ENCODE measurements around the gene FGFBP1. TPM values are rescaled to one million over a fixed set of nuclear protein-coding genes. Genes with fewer than 3 reads are reported as not detected.

The FGFBP1 gene
- polyA plus RNA-seq, 3 donors: 0.09 to 1.6 TPM; not detected in 1

DNA sequence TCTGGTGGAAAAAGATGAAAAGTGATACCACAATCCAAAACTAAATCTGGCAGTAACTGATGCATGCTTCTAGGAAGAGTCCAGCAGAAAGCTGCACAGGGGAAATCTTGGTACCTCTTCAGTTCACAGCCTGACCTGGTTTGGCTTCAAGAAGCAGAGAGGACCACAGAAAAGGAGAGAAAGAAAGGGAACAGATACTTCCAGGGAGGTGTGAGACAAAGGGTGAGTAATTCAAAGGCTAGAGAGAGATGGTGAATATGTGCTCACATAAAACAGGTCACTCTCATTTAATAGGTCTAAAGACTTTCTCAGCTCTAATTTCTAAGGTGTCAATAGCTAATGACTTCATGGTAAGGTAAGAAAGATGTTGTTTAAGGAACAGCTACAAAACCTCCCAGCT, 13.2 kb upstream of the FGFBP1 start:
- H3K27ac ChIP-seq (ENCODE audit: low read depth, low read length): no peak overlapping the region

DNA sequence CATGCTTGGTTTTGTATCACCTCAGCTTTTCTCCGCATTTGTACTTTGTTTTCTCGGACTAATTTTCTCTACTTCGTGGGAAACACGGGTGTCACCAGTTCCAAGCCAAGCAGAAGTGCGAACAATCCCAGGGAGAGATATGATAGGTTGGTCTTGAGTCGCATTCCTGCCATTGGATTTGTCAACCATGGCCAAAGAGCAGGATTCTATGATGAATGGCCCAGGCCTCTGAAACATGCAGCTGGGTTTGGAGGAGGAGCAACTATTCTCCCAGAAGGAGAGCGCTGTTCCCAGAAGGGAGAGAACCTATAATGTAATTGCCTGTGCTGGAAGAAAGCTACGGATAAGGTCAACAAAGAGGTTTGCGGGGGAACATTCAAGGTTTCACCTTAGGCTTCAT, 10.3 kb upstream of the FGFBP1 start:
- H3K27ac ChIP-seq (ENCODE audit: low read depth, low read length): no peak overlapping the region
- 80 to 91% (median 87%) methylated on average over 9 of the region's 9 CpGs for WGBS, 3 donors

DNA sequence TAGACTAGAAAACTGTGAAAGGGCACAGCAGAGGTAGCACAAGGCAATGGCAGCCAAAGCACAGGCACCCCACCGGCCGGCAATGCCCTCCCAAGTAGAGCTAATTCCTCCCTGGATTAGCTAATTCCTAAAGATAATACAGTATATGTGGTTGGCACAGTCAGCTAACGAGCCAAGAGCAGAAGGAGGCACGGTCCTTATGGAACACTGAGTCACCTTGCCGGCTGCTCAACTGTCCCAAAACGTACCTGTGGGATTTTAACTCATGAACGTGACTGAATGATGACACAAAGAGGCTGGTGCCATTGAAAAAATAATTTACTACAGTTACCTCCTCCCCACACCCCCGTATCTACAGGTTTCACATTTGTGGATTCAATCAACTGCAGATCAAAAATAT, 9.1 kb upstream of the FGFBP1 start:
- WGBS, 3 donors: 85 to 91% (median 88%) methylated on average over 8 of the region's 8 CpGs
- H3K27ac ChIP-seq (ENCODE audit: low read depth, low read length): no peak overlapping the region

DNA sequence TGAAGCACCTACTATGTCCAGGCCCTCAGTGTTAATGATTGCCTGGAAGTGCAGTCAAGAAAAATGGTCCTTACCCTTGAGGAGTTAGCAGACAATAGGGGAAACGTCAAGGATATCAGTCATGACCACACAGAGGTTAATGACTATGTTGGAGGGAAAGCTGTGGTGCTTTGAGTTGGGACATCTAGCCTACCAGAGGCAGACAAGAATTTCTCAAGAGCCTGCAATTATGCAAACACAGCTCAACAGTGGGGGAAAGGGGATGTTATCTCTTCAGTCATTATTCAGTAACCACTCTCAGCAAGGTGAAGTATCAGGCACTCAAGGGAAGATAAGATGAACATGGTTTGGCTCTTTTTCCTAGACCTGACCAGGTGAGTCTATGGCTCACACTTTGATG, 7.0 kb upstream of the FGFBP1 start:
- 35 to 54% (median 40%) methylated on average over 1 of the region's 1 CpG for WGBS, 3 donors

DNA sequence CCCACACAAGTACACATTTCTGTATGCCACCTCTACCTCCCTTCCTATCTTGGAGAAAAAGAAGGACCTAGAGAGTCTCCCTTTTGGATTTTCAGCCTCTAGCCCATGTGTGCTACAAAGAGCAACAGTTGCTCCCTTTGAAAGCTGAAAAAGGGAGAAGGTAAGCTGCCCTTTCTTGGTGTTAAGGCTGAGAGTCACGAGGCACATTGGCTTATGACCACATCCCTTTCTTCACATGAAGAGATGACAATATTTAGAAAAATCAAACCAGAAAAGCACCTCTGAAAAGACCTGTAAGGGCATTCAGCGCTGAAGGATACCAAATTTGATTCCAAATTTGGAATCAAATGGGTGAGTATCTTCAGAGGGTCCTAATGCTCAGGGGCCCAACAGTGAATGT, 6.4 kb upstream of the FGFBP1 start:
- no peak overlapping the region for H3K27ac ChIP-seq (ENCODE audit: low read depth, low read length)
- 68 to 76% (median 74%) methylated on average over 2 of the region's 2 CpGs for WGBS, 3 donors

More for the DNA sequence above, 7.0 kb upstream of the FGFBP1 start:
- H3K27ac ChIP-seq (ENCODE audit: low read depth, low read length): no peak overlapping the region

DNA sequence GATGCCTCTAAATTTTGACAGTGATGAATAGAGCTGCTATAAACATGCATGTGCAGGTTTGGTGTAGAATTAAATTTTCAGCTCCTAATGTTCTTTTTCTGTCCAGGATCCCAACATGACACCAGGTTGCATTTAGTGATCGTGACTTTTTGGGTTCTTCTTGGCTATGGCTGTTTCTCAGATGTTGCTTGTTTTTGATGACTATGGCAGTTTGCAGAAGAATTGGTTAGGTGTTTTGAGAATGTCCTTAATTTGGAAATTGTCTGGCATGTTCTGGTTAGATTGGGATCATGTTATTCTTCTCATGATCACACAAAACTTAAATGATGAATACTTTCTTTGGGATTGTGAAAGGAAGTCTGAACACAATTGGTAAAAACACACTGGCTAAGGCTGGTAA, 3.7 kb upstream of the FGFBP1 start:
- WGBS, 3 donors: 85 to 97% (median 91%) methylated on average over 1 of the region's 1 CpG
- H3K27ac ChIP-seq (ENCODE audit: low read depth, low read length): no peak overlapping the region

DNA sequence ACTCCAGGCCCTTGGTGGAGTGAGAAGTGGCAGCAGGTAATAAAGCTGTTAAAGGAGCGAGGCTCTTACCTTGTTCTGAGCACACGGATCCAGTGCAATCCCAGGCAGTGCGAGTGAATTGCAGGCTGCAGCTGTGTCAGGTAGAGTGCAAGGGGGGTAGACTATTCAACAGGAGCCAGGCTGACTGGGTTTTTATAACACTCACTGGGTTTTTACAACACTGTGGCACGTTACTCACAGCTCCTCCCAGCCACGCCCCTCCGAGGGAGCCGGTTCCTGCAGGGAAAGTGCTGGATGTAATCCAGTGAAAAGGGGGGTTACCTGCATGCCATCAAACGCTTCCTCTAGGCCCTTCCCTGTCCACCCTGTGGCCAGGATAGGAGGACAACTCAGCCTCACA, 358 bp downstream of the FGFBP1 start:
- 16 to 42% (median 40%) methylated on average over 8 of the region's 8 CpGs for WGBS, 3 donors

DNA sequence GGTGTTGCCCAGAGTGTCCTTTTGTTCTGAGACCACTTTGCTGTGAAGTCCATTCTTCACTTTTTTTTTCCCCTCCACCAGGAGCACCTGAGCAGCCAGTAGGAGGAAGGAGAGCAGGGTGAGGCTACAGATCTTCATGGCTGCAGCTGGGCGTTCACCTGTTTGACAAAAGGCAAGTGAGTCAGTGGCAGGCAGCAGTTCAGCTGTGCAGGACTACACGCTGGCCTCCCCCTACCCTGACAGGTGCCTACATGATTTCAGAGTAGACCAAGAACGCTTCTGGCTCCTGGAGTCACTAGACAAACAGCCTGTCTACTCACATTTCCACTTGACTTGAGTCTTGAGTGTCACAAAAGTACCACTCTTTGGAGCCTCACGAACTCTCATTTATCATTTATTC, 2.0 kb downstream of the FGFBP1 start:
- 58 to 89% (median 74%) methylated on average over 4 of the region's 4 CpGs for WGBS, 3 donors
- H3K27ac ChIP-seq (ENCODE audit: low read depth, low read length): no peak overlapping the region

More for the DNA sequence above, 358 bp downstream of the FGFBP1 start:
- no peak overlapping the region for H3K27ac ChIP-seq (ENCODE audit: low read depth, low read length)

DNA sequence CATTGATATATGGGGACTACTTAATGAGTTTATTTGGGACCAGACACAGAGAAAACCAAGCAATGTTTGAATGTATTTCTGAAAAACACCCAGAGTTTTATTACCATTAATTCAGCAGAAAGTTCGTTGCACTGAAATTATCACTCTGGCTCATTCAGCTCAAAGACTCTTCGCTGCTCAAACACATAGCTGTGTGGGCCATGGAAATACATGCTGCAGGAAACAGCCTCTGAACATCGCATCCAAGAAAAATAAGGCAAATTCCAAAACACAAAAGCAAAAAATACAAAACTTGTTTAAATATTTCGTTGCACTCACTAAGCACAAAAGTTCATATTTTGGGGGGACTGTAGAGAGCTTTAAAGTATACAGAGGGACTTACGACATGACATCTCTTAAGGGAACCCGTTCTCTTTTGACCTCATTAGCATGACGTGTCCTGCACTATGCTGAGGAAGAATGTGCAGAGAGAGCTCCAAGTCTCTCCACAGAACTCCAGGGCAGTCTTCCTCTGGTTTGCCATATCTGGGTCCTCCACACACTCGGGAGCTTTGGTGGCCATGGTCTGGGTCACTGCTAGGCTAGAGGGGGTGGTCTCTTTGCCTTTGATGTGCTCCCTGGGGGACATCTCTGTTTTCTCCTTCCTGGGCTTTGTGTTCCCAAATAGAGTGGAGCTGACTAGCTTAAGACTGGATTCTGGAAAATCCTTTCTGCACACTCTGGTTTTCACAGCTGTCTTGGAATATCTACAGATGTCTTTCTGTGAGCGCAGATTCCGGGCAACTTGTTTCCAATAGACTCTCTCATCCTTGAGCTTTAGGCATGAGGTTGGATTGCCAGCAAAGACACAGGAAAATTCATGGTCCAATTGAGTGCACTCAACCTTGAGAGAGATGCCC, 2.8 kb downstream of the FGFBP1 start:
- H3K27ac ChIP-seq (ENCODE audit: low read depth, low read length): no peak overlapping the region
- WGBS, 3 donors: 75 to 85% (median 82%) methylated on average over 10 of the region's 10 CpGs

DNA sequence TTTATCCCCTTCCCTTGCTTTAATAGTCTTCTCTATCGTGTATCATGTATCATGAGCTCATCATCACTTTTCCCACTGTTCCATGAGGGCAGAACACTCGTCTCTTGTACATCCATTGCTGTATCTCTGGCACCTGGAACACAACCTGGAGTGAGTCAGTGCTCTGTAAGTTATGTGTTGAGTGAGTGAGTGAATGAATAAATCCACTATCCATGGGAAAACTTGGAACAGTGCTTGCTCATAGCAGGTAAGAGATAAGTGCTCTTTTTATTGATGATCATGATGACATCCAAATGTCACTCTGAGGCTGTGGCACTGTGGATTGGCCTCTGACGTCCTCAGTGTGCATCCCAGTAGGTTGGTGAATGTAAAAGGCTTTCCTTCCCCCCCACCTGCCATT, 4.3 kb downstream of the FGFBP1 start:
- no peak overlapping the region for H3K27ac ChIP-seq (ENCODE audit: low read depth, low read length)
- WGBS, 3 donors: 48 to 74% (median 65%) methylated on average over 3 of the region's 3 CpGs

DNA sequence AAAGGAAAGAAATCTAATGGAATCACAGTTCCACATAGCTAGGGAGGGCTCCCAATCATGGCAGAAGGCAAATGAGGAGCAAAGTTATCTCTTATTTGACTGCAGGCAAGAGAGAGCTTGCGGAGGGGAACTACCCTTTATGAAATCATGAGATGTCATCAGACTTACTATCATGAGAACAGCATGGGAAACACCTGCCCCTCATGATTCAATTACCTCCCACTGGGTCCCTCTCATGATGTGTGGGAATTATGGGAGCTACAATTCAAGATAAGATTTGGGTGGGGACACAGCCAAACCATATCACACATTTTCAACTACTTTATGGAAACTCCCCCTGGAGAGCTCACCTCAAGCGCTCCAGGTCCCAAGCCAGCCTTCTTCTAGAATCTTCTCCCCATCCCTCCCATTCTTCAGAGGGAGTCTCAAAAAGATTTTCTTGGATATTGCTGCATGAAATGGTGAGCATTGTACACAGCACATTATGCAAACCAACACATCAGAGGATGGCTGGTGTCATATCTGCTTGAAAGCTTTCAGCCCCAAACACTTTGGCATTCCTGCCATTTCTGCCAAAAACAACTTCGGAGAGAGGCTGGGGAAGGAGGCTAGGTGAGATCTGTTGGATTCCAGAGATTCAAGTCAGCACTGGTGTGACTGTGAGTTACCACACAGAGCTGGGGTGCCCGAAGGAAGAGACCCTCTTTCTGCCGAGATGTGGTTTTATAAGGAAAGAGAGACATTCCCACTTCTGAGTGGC, 6.9 kb downstream of the FGFBP1 start:
- no peak overlapping the region for H3K27ac ChIP-seq (ENCODE audit: low read depth, low read length)
- 87 to 97% (median 94%) methylated on average over 5 of the region's 5 CpGs for WGBS, 3 donors

DNA sequence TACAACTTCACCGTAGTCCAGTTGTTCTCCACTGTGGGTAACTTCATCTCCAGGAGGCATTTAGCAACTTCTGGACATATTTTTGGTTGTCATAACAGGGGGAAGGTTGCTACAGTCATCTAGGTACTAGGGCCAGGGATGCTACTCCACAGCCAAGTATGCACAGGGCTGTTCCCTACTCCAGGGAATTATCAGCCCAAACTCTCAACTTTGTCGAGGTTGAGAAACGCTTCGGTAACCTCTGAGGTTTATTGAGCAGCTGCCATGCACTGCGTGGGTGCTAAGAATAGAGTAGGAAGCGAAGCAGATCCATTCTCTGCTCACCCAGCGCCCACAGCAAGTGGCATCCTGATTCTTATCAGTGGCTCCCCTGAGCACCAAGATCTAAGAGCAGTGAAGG, 8.2 kb downstream of the FGFBP1 start:
- WGBS, 3 donors: 62 to 73% (median 65%) methylated on average over 7 of the region's 7 CpGs
- no peak overlapping the region for H3K27ac ChIP-seq (ENCODE audit: low read depth, low read length)

DNA sequence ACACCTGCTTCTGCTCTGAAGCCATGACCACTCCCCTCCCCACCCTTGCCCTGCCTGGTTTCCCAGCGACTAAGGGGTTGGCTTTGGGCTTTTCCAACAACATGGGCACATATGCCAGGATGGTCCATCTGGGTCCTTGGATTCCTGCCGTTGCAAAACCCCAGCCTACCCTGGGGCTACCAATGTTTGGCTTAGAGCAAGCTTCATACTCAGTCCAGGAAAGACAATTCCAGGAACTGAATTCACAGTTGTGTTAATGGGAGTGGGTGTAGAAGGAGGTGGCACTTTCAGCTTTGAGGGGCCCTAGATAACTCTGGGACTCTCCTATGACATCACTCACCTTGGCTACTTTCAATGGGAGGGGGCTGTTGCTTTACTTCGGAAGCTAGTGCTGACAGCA, 9.0 kb downstream of the FGFBP1 start:
- WGBS, 3 donors: 62 to 73% (median 63%) methylated on average over 3 of the region's 3 CpGs
- no peak overlapping the region for H3K27ac ChIP-seq (ENCODE audit: low read depth, low read length)

DNA sequence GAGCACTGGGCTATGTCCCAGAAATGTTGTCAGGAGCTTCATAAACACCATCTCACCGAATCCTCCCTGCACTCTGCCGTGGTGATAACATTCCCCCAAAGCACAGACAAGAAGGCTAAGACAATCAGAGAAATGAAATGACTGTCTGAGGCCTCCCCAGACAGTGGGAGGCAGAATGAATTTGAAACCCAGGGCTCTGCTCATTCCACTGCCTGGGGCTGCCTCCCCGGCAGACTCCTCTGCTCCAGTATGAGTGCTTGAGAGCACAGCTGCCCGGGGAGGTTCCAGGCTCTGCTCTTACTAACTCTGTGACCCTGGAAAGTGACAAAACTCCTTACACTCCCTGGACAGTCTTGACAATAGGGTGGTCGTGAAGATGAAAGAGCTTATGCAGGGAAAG, 9.7 kb downstream of the FGFBP1 start:
- no peak overlapping the region for H3K27ac ChIP-seq (ENCODE audit: low read depth, low read length)
- 57 to 61% (median 59%) methylated on average over 5 of the region's 5 CpGs for WGBS, 3 donors

DNA sequence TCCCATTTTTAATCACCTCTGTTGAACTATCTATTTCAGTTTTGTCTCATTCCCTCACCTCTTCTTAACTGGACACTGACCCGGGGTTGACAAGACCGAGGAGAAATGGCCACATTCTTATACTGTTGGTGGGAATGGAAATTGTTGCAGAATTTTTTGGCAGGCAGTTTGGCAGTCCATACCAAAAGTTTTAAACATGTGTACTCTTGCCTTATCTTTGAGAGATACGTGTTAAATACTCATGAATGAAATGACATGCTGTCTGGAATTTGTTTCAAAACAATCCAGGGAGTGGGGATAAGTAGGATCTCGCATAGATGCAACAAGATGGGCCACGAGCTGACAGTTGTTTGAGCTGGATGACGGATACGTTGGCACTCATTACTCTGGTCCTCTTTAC, 12.1 kb downstream of the FGFBP1 start:
- no peak overlapping the region for H3K27ac ChIP-seq (ENCODE audit: low read depth, low read length)
- 67 to 75% (median 74%) methylated on average over 7 of the region's 7 CpGs for WGBS, 3 donors

DNA sequence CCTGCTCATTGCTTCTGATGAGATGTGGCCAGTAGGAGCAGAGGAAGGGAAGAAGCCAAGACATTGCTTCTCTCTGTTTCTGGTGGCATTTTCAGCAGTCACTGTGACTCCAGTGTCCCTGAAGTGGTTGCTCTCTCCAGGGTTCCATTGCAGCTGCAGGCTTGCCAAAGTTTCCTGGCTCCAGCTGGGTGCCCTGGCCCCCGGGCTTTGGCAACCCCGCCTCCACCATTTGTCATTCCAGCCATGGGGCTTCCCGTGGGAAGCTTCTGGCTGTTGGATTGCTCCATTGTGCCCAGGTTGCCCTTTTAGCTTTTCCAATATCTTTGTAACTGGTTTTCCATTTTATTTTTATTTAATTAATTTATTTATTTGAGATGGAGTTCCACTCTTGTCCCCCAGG, 12.7 kb downstream of the FGFBP1 start:
- no peak overlapping the region for H3K27ac ChIP-seq (ENCODE audit: low read depth, low read length)
- WGBS, 3 donors: 29 to 82% (median 63%) methylated on average over 3 of the region's 3 CpGs

DNA sequence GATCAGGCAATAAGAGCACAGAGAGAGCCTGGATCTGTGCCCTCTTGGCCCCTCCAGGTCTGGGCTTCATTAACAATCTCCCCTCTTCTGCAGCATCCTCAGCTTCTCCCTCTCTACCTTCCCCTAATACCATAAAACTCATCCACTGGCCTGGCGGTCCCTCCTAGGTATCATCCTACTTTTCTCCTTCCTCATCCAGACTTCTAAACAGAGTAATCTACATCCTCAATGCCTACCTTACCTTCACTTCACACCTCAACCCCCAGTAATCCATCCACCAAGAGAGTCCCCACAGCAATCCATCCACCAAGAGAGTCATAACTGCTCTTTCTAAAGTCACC, 17.0 kb downstream of the FGFBP1 start:
- WGBS, 3 donors: 80 to 97% (median 96%) methylated on average over 1 of the region's 1 CpG
- no peak overlapping the region for H3K27ac ChIP-seq (ENCODE audit: low read depth, low read length)

DNA sequence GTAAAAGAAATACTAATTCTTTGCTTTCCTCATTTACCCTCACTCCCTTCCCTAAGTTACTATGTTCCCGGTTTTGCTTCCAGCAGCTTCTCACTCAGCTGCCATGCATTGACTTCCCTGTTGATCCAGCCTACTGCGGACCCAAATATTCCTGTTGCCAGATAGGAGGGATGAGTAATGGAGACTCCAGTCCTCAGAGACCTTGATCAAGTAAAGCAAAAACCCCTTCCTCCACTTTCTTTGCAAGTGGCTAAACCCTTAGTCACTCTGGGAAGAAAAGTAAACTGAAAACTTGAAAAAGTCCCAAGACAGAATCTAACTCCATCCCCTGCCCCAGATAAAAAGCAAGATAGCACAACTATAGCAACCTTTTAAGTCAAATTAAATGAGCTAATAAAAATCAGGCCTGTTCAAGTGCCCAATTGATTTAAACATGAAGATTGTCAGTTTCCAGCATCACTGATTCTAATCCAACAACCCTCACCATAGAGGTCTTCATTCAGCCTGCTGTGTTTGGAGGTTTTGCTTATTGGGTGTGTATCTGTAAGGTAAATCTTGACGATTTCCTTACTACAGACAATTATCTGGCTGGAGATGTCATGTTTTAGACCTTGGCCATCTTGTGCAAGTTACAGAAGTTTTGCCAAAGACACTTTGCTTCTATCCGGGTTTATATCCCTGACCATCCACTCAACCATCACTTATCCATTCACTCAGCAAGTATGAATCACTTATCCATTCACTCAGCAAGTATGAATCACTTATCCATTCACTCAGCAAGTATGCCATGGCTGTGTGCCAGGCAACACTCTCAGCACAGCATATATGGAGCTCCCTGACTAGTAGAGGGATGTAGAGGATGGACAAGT, 17.6 kb downstream of the FGFBP1 start:
- no peak overlapping the region for H3K27ac ChIP-seq (ENCODE audit: low read depth, low read length)
- 48 to 71% (median 69%) methylated on average over 4 of the region's 4 CpGs for WGBS, 3 donors

Data from adipose tissue (tissue), 3 donors.